PC-3 (cell line): ENCODE measurements around the gene CDC42BPB. TPM values are rescaled to one million over a fixed set of nuclear protein-coding genes. Genes with fewer than 3 reads are reported as not detected.

Experiments
- ATAC-seq: fragments of 200-7000 bp; cut with Tn5 transposase; 2 replicates; pipeline ENCODE4 v1.9.1; 2020; ENCODE audit warnings: mild to moderate bottlenecking, moderate library complexity
- BruUV-seq: library from RNA; stranded (reverse); fragments of 400-500 nt; replicated peaks from 2 replicates; lab custom pipeline; 2021; lab: Mats Ljungman, UMichigan
- CTCF ChIA-PET: fragments of 300-600 bp; sonication (Branson Sonifier 250); formaldehyde crosslinking; loops from one replicate; lab custom pipeline; 2022; ENCODE audit warnings: antibody characterized with exemption; lab: Charles Lee
- POLR2A ChIA-PET: fragments of 300-600 bp; sonication (Branson Sonifier 250); formaldehyde crosslinking; loops from one replicate; lab custom pipeline; 2022; ENCODE audit warnings: antibody characterized with exemption; ENCODE audit not compliant: unreplicated experiment; lab: Charles Lee
- DNase-seq: peaks from one replicate; pipeline ENCODE4 v3.0.0-alpha.2; 2015
- H2AFZ ChIP-seq: fragments of 300-600 bp; sonication (generic); 2 replicates; pipeline ENCODE4 v1.6.0; 2016; ENCODE audit warnings: antibody characterized with exemption, low read length
- H3F3A ChIP-seq: fragments of 300-600 bp; sonication (generic); one replicate; pipeline ENCODE4 v1.6.0; 2017; ENCODE audit warnings: antibody characterized with exemption, low read length, control low read depth, mild to moderate bottlenecking; ENCODE audit not compliant: unreplicated experiment
- H3K27ac ChIP-seq: fragments of 300-600 bp; sonication (generic); 2 replicates; pipeline ENCODE4 v1.5.1; 2016; ENCODE audit warnings: mild to moderate bottlenecking, low read length
- H3K27me3 ChIP-seq: fragments of 300-600 bp; sonication (generic); 2 replicates; pipeline ENCODE4 v1.6.1; 2016; ENCODE audit warnings: low read length, mixed read lengths
- H3K36me3 ChIP-seq: fragments of 300-600 bp; sonication (generic); 2 replicates; pipeline ENCODE4 v1.6.1; 2016; ENCODE audit warnings: low read depth, mixed run types, low read length, mixed read lengths
- H3K4me1 ChIP-seq: fragments of 300-600 bp; sonication (generic); 2 replicates; pipeline ENCODE4 v1.5.1; 2016; ENCODE audit warnings: low read length; ENCODE audit not compliant: insufficient read depth
- H3K4me2 ChIP-seq: fragments of 300-600 bp; sonication (generic); 2 replicates; pipeline ENCODE4 v1.6.0; 2016; ENCODE audit warnings: low read length
- H3K4me3 ChIP-seq: fragments of 300-600 bp; sonication (generic); 2 replicates; pipeline ENCODE4 v1.5.1; 2016; ENCODE audit warnings: mild to moderate bottlenecking, low read length, mixed read lengths
- H3K79me2 ChIP-seq: fragments of 300-600 bp; sonication (generic); 2 replicates; pipeline ENCODE4 v1.6.1; 2017; ENCODE audit warnings: low read length, mixed read lengths
- H3K9ac ChIP-seq: fragments of 300-600 bp; sonication (generic); 2 replicates; pipeline ENCODE4 v1.6.0; 2016; ENCODE audit warnings: mild to moderate bottlenecking, low read length
- H3K9me2 ChIP-seq: fragments of 300-600 bp; sonication (generic); replicated peaks from 2 replicates; pipeline ENCODE4 v1.6.1; 2016; ENCODE audit warnings: mixed run types, low read length, mixed read lengths
- H3K9me3 ChIP-seq: fragments of 300-600 bp; sonication (generic); 2 replicates; pipeline ENCODE4 v1.6.1; 2016; ENCODE audit warnings: low read length, mixed read lengths
- H4K20me1 ChIP-seq: fragments of 300-600 bp; sonication (generic); 2 replicates; pipeline ENCODE4 v1.6.1; 2016; ENCODE audit warnings: low read length, mixed read lengths
- EZH2 ChIP-seq: fragments of 300-600 bp; sonication (generic); IDR thresholded peaks from one replicate; pipeline ENCODE4 v1.6.1; 2017; ENCODE audit warnings: antibody characterized with exemption, mild to moderate bottlenecking, low read length; ENCODE audit not compliant: unreplicated experiment
- EZH2phosphoT487 ChIP-seq: fragments of 300-600 bp; sonication (generic); IDR thresholded peaks from 2 replicates; pipeline ENCODE4 v1.6.1; 2018; ENCODE audit warnings: mild to moderate bottlenecking, antibody characterized with exemption, low read length, borderline replicate concordance
- intact Hi-C: fragments of 100-400 bp; cut with micrococcal nuclease; formaldehyde crosslinking; loops from 2 replicates; pipeline ENCODE4 v1.9.0; 2023
- total RNA-seq: library from RNA; depleted of rRNA; stranded (reverse); fragments of >200 nt; gene quantifications from 2 replicates; pipeline ENCODE4 v1.2.3, GENCODE V29; 2014
- TF ChIP-seq, protein P1 (sequence below): fragments of 300-600 bp; sonication (generic); conservative IDR thresholded peaks from 2 replicates; pipeline ENCODE4 v1.5.1; 2017; ENCODE audit warnings: antibody characterized with exemption, low read depth, mild to moderate bottlenecking, low read length

CDC42BPB gene
- total RNA-seq, 1 experiment from 2014 or later = 73.0 TPM

DNA sequence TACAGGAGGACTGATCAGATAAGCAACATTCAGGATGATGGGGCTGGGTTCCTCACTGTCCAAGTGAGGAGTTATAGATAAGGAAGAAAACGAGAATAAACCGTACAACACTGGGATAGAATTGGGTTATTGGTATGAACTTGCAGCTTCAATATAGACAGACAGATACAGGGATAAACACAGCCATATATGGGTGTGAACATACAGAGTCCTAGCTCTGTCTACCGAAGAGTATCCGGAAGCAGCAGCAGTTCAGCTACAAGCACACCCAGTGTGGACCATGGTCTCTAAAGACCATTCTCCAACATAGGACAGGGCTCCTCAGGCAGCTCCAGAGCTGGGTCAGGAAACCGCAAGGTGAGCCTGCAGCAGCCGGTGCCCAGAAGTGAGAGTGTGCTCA, 40.8 kb downstream of the CDC42BPB start:
- POLR2A ChIA-PET = no interaction called here

DNA sequence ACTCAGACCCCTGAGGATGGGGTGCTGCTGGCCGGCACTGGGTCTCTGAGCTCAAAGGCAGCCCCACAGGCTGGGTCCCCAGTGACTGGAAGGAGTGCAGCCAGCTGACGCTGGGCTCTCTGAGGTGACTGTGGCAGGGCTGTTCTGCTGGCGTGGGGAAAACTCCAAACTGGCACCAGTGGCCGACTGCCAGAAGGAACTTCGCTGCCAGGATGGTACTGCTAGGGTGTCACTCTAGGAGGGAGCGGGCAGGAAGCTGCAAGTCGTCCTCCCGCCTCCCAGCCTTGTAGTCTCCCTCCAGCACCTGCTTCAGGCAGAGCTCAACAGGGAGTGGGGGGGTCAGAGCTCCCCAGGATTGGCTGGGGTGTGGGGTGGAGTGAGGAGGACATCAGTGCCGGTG, 41.3 kb downstream of the CDC42BPB start:
- H4K20me1 ChIP-seq = peaks cover 4% of the 10 kb centered on the region; the same call in 1 of the 2 replicates
- no TSS peak for BruUV-seq
- ChIA-PET CTCF (no interaction called here), POLR2A (no interaction called here)
- ATAC-seq = no peak
- intact Hi-C loops = no loop called here
- DNase-seq = no peak
- no peaks in the 10 kb centered on the region for H3K9me2 ChIP-seq
- TF ChIP-seq, protein P1, sequence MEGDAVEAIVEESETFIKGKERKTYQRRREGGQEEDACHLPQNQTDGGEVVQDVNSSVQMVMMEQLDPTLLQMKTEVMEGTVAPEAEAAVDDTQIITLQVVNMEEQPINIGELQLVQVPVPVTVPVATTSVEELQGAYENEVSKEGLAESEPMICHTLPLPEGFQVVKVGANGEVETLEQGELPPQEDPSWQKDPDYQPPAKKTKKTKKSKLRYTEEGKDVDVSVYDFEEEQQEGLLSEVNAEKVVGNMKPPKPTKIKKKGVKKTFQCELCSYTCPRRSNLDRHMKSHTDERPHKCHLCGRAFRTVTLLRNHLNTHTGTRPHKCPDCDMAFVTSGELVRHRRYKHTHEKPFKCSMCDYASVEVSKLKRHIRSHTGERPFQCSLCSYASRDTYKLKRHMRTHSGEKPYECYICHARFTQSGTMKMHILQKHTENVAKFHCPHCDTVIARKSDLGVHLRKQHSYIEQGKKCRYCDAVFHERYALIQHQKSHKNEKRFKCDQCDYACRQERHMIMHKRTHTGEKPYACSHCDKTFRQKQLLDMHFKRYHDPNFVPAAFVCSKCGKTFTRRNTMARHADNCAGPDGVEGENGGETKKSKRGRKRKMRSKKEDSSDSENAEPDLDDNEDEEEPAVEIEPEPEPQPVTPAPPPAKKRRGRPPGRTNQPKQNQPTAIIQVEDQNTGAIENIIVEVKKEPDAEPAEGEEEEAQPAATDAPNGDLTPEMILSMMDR = no peak
- TF ChIP-seq EZH2phosphoT487 (no peak), EZH2 (no peak)
- no peaks in the 10 kb centered on the region for H3K9me3 ChIP-seq
- H3K27ac ChIP-seq = no peak overlapping the region
- H3F3A ChIP-seq = peaks cover 9% of the 10 kb centered on the region
- H3K27me3 ChIP-seq = no peaks in the 10 kb centered on the region
- no peak overlapping the region for H2AFZ ChIP-seq
- H3K4me2 ChIP-seq = no peak overlapping the region
- H3K9ac ChIP-seq = no peak overlapping the region
- H3K36me3 ChIP-seq = no peaks in the 10 kb centered on the region
- peaks cover 24% of the 10 kb centered on the region for H3K4me1 ChIP-seq
- H3K4me3 ChIP-seq = no peak overlapping the region
- H3K79me2 ChIP-seq = peaks cover 93% of the 10 kb centered on the region

More for the DNA sequence above, 40.8 kb downstream of the CDC42BPB start:
- H3K79me2 ChIP-seq = peaks cover 95% of the 10 kb centered on the region
- no peak for DNase-seq
- no peak overlapping the region for H3K4me3 ChIP-seq
- TF ChIP-seq, protein P1 = no peak
- TF ChIP-seq EZH2 (no peak), EZH2phosphoT487 (no peak)
- no peak overlapping the region for H3K9ac ChIP-seq
- peaks cover 4% of the 10 kb centered on the region; the same call in 1 of the 2 replicates for H4K20me1 ChIP-seq
- H3K4me1 ChIP-seq = peaks cover 18% of the 10 kb centered on the region
- no peak for ATAC-seq
- CTCF ChIA-PET = no interaction called here
- peaks cover 4% of the 10 kb centered on the region for H3F3A ChIP-seq
- H3K36me3 ChIP-seq = no peaks in the 10 kb centered on the region
- no peaks in the 10 kb centered on the region for H3K9me3 ChIP-seq
- intact Hi-C loops = no loop called here
- no peaks in the 10 kb centered on the region for H3K9me2 ChIP-seq
- no peak overlapping the region for H3K4me2 ChIP-seq
- BruUV-seq = no TSS peak
- no peak overlapping the region for H2AFZ ChIP-seq
- H3K27me3 ChIP-seq = no peaks in the 10 kb centered on the region
- H3K27ac ChIP-seq = no peak overlapping the region

DNA sequence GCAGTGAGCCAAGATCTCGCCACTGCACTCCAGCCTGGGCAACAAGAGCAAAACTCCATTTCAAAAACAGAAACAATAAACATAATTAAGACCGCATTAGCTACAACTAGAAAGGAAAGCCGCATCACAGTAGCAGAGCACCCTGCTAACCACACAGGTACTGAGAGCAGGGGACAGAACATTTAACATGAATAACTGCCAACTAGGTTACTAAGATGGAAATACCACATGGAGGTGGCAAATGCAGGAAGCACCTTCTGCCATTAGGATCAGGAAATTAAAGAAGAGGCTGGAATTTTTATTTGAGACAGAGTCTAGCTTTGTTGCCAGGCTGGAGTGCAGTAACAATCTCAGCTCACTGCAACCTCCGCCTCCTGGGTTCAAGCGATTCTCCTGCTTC, 41.9 kb downstream of the CDC42BPB start:
- Histone ChIP-seq H4K20me1 (peaks cover 4% of the 10 kb centered on the region; the same call in 1 of the 2 replicates), H3K36me3 (0 out of 2 replicates have a peak, but pooled peaks cover 1% of the 10 kb centered on the region), H3K79me2 (peaks cover 88% of the 10 kb centered on the region), H3K27me3 (no peaks in the 10 kb centered on the region), H3K9ac (no peak overlapping the region), H3K4me3 (no peak overlapping the region), H3K9me2 (no peaks in the 10 kb centered on the region), H3K4me2 (no peak overlapping the region), H3K27ac (no peak overlapping the region), H3K9me3 (no peaks in the 10 kb centered on the region), H3F3A (peaks cover 10% of the 10 kb centered on the region), H3K4me1 (peaks cover 28% of the 10 kb centered on the region), H2AFZ (no peak overlapping the region)
- POLR2A ChIA-PET = no interaction called here
- DNase-seq (no peak), ATAC-seq (no peak)
- TF ChIP-seq, protein P1 = no peak
- no peak for TF ChIP-seq EZH2
- no peak for TF ChIP-seq EZH2phosphoT487
- intact Hi-C loops = no loop called here
- BruUV-seq = no TSS peak
- CTCF ChIA-PET = no interaction called here
